Measurements from ENCODE around the gene TAP1.

Gene TAP1

GRCh38 chr6:32853541-32854375, at the start of gene TAP1, which contains the start of gene PSMB9:
TSS of gene TAP1 (minus strand) at chr6:32853704. CDS start at chr6:32853636, 68 bp downstream.
TSS of gene PSMB9 (plus strand) at chr6:32854192. CDS start at chr6:32854230, 38 bp downstream.
- H3K4me2 ChIP-seq (ENCODE audit: low read length): peak within 1 kb of the TSS; percentile 99
- H3K36me3 ChIP-seq (ENCODE audit: control insufficient read depth, low read length): peaks cover under 1% of the 10 kb centered on the region; the same call in 1 of the 2 replicates
- H3K27me3 ChIP-seq (ENCODE audit: control insufficient read depth, low read length): peaks cover 4% of the 10 kb centered on the region; the same call in 1 of the 2 replicates
- H3K79me2 ChIP-seq (ENCODE audit: control insufficient read depth, low read length): 0 out of 2 replicates have a peak, but pooled peaks cover 3% of the 10 kb centered on the region
- no peaks in the 10 kb centered on the region for H3K9me2 ChIP-seq (replicated peaks; ENCODE audit: control insufficient read depth, low read length)
- H3K4me1 ChIP-seq (ENCODE audit: control insufficient read depth, low read length): peaks cover 37% of the 10 kb centered on the region
- H3K27ac ChIP-seq (ENCODE audit: low read depth, low read length): peak within 1 kb of the TSS; percentile 45
- TF ChIP-seq EZH2phosphoT487 (IDR thresholded peaks at IDR 0.05; ENCODE audit: borderline replicate concordance, low read length) (no peak), CTCF (IDR thresholded peaks at IDR 0.05; ENCODE audit: low read depth, low read length, poor library complexity, severe bottlenecking) (peak; percentile 86)
- H3K4me3 ChIP-seq (ENCODE audit: low read length): peak within 1 kb of the TSS; percentile 95
- H3K9me3 ChIP-seq (ENCODE audit: control insufficient read depth, insufficient read depth, low read length): no peaks in the 10 kb centered on the region
- no peaks in the 10 kb centered on the region for H4K20me1 ChIP-seq (ENCODE audit: control insufficient read depth, insufficient read depth, low read depth, low read length)
- H3F3A ChIP-seq (ENCODE audit: control insufficient read depth, insufficient read depth): no peaks in the 10 kb centered on the region

- TF ChIP-seq CTCF (IDR thresholded peaks at IDR 0.05; ENCODE audit: low read depth, low read length, poor library complexity, severe bottlenecking) (no peak), EZH2phosphoT487 (IDR thresholded peaks at IDR 0.05; ENCODE audit: borderline replicate concordance, low read length) (no peak)
- Histone ChIP-seq H3K27ac (ENCODE audit: low read depth, low read length) (peak overlapping the region; percentile 94), H4K20me1 (ENCODE audit: control insufficient read depth, insufficient read depth, low read depth, low read length) (no peaks in the 10 kb centered on the region), H3K4me2 (ENCODE audit: low read length) (peak overlapping the region; percentile 94), H3K4me3 (ENCODE audit: low read length) (peak overlapping the region; percentile 97), H3K9me3 (ENCODE audit: control insufficient read depth, insufficient read depth, low read length) (no peaks in the 10 kb centered on the region), H3K79me2 (ENCODE audit: control insufficient read depth, low read length) (peaks cover 66% of the 10 kb centered on the region), H3K9me2 (replicated peaks; ENCODE audit: control insufficient read depth, low read length) (no peaks in the 10 kb centered on the region), H3F3A (ENCODE audit: control insufficient read depth, insufficient read depth) (0 out of 2 replicates have a peak, but pooled peaks cover 7% of the 10 kb centered on the region), H3K36me3 (ENCODE audit: control insufficient read depth, low read length) (peaks cover 41% of the 10 kb centered on the region), H3K27me3 (ENCODE audit: control insufficient read depth, low read length) (no peaks in the 10 kb centered on the region), H3K4me1 (ENCODE audit: control insufficient read depth, low read length) (peaks cover 68% of the 10 kb centered on the region)
Observed at GRCh38 chr6:32895006-32895345, 41.5 kb upstream of the TAP1 start.

- Histone ChIP-seq H3K9me2 (replicated peaks; ENCODE audit: control insufficient read depth, low read length) (no peaks in the 10 kb centered on the region), H3K4me2 (ENCODE audit: low read length) (peak overlapping the region; percentile 94), H3F3A (ENCODE audit: control insufficient read depth, insufficient read depth) (peaks cover 7% of the 10 kb centered on the region; the same call in 1 of the 2 replicates), H4K20me1 (ENCODE audit: control insufficient read depth, insufficient read depth, low read depth, low read length) (no peaks in the 10 kb centered on the region), H3K4me3 (ENCODE audit: low read length) (peak overlapping the region; percentile 97), H3K79me2 (ENCODE audit: control insufficient read depth, low read length) (peaks cover 60% of the 10 kb centered on the region), H3K4me1 (ENCODE audit: control insufficient read depth, low read length) (peaks cover 74% of the 10 kb centered on the region), H3K27ac (ENCODE audit: low read depth, low read length) (peak overlapping the region; percentile 94), H3K36me3 (ENCODE audit: control insufficient read depth, low read length) (peaks cover 37% of the 10 kb centered on the region), H3K9me3 (ENCODE audit: control insufficient read depth, insufficient read depth, low read length) (no peaks in the 10 kb centered on the region), H3K27me3 (ENCODE audit: control insufficient read depth, low read length) (no peaks in the 10 kb centered on the region)
- TF ChIP-seq CTCF (IDR thresholded peaks at IDR 0.05; ENCODE audit: low read depth, low read length, poor library complexity, severe bottlenecking) (no peak), EZH2phosphoT487 (IDR thresholded peaks at IDR 0.05; ENCODE audit: borderline replicate concordance, low read length) (no peak)
Observed at GRCh38 chr6:32894085-32895005, 40.8 kb upstream of the TAP1 start.
